HL-60 (cell line): ENCODE measurements around the gene TAGLN.

ENCODE experiments used
- GABPA ChIP-seq: IDR thresholded peaks from 2 replicates; pipeline ENCODE4 v1.6.1; 2012; ENCODE audit warnings: low read depth
- POLR2AphosphoS5 ChIP-seq: IDR thresholded peaks from 2 replicates; pipeline ENCODE4 v1.6.1; 2012; ENCODE audit warnings: low read depth
- SPI1 ChIP-seq: IDR thresholded peaks from 2 replicates; pipeline ENCODE4 v1.6.1; 2012; ENCODE audit warnings: low read depth, mild to moderate bottlenecking, borderline replicate concordance
- TF ChIP-seq, protein P1 (sequence below): IDR thresholded peaks from one replicate; pipeline ENCODE4 v1.5.1; 2011; ENCODE audit warnings: low read length, control low read depth, inconsistent platforms; ENCODE audit not compliant: insufficient read depth
- TF ChIP-seq, protein P2 (sequence below): IDR thresholded peaks from 2 replicates; pipeline ENCODE4 v1.6.1; 2012; ENCODE audit warnings: low read depth; ENCODE audit not compliant: insufficient replicate concordance

DNA sequence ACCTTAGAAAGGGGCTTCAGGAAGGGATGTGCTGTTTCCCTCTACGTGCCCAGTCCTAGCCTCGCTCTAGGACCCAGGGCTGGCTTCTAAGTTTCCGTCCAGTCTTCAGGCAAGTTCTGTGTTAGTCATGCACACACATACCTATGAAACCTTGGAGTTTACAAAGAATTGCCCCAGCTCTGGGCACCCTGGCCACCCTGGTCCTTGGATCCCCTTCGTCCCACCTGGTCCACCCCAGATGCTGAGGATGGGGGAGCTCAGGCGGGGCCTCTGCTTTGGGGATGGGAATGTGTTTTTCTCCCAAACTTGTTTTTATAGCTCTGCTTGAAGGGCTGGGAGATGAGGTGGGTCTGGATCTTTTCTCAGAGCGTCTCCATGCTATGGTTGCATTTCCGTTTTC is 2.2 kb upstream of the TAGLN start:
- TF ChIP-seq, protein P1, sequence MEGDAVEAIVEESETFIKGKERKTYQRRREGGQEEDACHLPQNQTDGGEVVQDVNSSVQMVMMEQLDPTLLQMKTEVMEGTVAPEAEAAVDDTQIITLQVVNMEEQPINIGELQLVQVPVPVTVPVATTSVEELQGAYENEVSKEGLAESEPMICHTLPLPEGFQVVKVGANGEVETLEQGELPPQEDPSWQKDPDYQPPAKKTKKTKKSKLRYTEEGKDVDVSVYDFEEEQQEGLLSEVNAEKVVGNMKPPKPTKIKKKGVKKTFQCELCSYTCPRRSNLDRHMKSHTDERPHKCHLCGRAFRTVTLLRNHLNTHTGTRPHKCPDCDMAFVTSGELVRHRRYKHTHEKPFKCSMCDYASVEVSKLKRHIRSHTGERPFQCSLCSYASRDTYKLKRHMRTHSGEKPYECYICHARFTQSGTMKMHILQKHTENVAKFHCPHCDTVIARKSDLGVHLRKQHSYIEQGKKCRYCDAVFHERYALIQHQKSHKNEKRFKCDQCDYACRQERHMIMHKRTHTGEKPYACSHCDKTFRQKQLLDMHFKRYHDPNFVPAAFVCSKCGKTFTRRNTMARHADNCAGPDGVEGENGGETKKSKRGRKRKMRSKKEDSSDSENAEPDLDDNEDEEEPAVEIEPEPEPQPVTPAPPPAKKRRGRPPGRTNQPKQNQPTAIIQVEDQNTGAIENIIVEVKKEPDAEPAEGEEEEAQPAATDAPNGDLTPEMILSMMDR = no peak
- TF ChIP-seq, protein P2, sequence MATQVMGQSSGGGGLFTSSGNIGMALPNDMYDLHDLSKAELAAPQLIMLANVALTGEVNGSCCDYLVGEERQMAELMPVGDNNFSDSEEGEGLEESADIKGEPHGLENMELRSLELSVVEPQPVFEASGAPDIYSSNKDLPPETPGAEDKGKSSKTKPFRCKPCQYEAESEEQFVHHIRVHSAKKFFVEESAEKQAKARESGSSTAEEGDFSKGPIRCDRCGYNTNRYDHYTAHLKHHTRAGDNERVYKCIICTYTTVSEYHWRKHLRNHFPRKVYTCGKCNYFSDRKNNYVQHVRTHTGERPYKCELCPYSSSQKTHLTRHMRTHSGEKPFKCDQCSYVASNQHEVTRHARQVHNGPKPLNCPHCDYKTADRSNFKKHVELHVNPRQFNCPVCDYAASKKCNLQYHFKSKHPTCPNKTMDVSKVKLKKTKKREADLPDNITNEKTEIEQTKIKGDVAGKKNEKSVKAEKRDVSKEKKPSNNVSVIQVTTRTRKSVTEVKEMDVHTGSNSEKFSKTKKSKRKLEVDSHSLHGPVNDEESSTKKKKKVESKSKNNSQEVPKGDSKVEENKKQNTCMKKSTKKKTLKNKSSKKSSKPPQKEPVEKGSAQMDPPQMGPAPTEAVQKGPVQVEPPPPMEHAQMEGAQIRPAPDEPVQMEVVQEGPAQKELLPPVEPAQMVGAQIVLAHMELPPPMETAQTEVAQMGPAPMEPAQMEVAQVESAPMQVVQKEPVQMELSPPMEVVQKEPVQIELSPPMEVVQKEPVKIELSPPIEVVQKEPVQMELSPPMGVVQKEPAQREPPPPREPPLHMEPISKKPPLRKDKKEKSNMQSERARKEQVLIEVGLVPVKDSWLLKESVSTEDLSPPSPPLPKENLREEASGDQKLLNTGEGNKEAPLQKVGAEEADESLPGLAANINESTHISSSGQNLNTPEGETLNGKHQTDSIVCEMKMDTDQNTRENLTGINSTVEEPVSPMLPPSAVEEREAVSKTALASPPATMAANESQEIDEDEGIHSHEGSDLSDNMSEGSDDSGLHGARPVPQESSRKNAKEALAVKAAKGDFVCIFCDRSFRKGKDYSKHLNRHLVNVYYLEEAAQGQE = no peak
- no peak for TF ChIP-seq GABPA
- no peak for TF ChIP-seq POLR2AphosphoS5
- TF ChIP-seq SPI1 = no peak
